22Rv1 (cell line): ENCODE results near the gene TRERF1.

Experiments
- H3K27ac ChIP-seq: fragments of 450-650 bp; 2 replicates; pipeline ENCODE4 v1.5.1; 2017
- CTCF ChIP-seq: fragments of 450-650 bp; IDR thresholded peaks from 2 replicates; pipeline ENCODE4 v1.5.1; 2017; ENCODE audit warnings: mild to moderate bottlenecking
- ZFX ChIP-seq: fragments of 450-650 bp; IDR thresholded peaks from 2 replicates; pipeline ENCODE4 v1.6.1; 2017; ENCODE audit warnings: antibody characterized with exemption, borderline replicate concordance

TRERF1 gene

DNA sequence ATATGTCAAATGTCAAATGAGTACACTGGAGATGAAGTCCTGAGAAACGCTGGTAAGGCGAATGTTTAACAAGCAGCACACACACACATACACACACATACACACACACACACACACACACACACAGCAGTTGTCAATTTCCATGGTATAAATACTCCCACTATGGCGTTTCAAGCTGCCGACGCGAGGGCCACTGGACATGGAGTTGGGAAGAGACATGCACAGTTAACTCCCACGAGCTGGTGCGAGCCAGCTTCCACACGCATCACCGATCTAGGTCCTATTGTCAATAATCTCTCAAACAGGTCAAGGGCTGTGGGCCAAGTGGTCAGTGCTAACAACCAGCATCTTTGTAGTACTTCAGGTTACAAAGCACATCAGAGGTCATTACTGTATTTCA is 58.9 kb downstream of the TRERF1 start:
- H3K27ac ChIP-seq: no peak overlapping the region
- TF ChIP-seq CTCF (no peak), ZFX (no peak)

DNA sequence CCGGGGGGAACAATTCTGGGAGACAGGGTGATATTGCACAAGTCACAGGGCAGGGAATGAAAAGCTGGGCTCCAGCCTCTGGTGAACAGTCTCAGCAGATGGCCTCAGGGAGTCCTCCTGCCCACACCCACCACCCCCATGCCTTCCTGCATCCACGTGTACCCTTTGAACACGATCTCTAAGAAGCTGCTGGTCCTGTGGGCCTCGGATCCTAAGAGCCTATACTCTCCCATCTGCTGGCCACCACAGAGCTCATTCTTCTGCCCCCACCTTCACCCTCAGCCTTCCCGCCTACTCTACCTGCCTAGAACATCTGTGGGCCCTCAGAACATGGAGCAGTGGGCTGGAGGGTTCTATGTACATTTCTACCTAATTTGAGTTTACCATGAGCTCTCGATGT is 60.3 kb downstream of the TRERF1 start:
- H3K27ac ChIP-seq: no peak overlapping the region
- TF ChIP-seq CTCF: no peak
- TF ChIP-seq ZFX: no peak

DNA sequence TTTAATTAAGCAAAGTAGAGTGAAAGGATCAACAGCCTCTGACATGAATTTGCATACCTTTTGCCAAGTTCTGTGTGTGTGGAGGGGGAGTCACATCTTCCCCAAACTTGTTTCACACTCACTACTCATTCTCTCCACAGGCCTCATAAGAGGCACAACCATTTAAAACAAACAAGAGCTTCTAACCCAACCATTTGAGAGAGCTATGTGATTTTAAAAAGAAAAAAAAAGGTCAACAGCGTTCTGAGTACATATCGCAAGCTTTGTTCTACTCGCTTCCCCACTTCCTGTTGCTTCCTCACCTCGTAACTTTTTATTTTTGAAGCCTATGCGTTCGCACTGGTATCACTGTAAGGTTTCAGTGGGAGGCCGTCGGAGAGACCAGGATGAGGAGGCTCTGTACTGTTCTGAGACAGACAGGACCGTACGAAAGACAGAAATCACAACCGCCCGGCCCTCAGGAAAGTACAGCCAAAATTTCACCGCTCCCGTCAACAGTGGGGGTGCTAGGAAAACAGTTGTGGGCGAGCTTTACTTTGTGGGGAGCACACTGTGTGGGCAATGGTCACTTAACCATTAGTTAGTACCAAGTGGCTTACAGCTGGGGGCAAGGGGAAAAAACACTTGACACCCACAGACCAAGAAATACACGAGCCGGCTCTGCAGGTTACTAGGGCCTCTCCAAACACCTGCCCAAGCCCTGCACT is 61.3 kb downstream of the TRERF1 start:
- H3K27ac ChIP-seq: no peak overlapping the region

GRCh38 chr6:42389736-42390135 is 62.0 kb downstream of the TRERF1 start:
- no peak for TF ChIP-seq ZFX
- no peak for TF ChIP-seq CTCF
- H3K27ac ChIP-seq: no peak overlapping the region

More for the DNA sequence above, 61.3 kb downstream of the TRERF1 start:
- no peak for TF ChIP-seq CTCF
- TF ChIP-seq ZFX: no peak

DNA sequence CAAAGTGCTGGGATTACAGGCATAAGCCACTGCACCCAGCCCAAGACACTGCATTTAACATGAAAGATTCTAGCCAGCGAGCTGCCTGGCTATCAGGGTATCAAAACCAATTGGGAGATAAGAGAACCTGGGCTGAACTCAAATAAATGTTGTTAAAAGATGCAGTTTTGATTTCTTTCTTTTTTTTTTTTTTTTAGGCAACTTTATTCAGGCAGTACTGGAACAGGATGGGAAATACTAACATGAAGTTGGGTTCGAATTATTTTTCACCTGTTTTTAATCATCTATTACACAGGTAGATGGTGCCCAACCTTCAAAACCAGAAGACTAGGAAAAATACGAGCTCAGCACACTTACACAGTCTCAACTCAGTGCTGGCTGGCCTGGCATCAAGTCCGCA is 63.7 kb downstream of the TRERF1 start:
- TF ChIP-seq CTCF (no peak), ZFX (no peak)
- H3K27ac ChIP-seq: no peak overlapping the region

GRCh38 chr6:42387336-42387735 is 64.4 kb downstream of the TRERF1 start:
- H3K27ac ChIP-seq: no peak overlapping the region
- no peak for TF ChIP-seq ZFX

- TF ChIP-seq ZFX: no peak
- TF ChIP-seq CTCF: no peak
- no peak overlapping the region for H3K27ac ChIP-seq
Observed at GRCh38 chr6:42385339-42385738, 66.4 kb downstream of the TRERF1 start.
